GM12878 (cell line): ENCODE measurements around the gene ZSWIM5. TPM values are rescaled to one million over a fixed set of nuclear protein-coding genes. Genes with fewer than 3 reads are reported as not detected.

ENCODE experiments used
- ATAC-seq: fragments of 200-7000 bp; cut with Tn5 transposase; 3 replicates; pipeline ENCODE4 v1.9.1; 2020; ENCODE audit warnings: mild to moderate bottlenecking, moderate library complexity
- BruUV-seq: library from RNA; stranded (reverse); fragments of 400-500 nt; replicated peaks from 2 replicates; lab custom pipeline; 2021; lab: Mats Ljungman, UMichigan
- CTCF ChIA-PET: fragments of 300-600 bp; sonication (Branson Sonifier 250); formaldehyde crosslinking; extraction: SDS; loops from one replicate; lab custom pipeline; 2021; ENCODE audit warnings: inconsistent platforms; lab: Yijun Ruan, JAX
- POLR2A ChIA-PET: fragments of 350-600 bp; formaldehyde crosslinking; extraction: SDS; loops from one replicate; lab custom pipeline; 2021; ENCODE audit warnings: inconsistent platforms; lab: Charles Lee
- RAD21 ChIA-PET: fragments of 300-600 bp; sonication (Branson Sonifier 250); formaldehyde crosslinking; loops from one replicate; lab custom pipeline; 2023; ENCODE audit warnings: antibody characterized with exemption; ENCODE audit not compliant: unreplicated experiment; lab: Charles Lee
- SMC1A ChIA-PET: fragments of 300-600 bp; sonication (Branson Sonifier 250); formaldehyde crosslinking; loops from one replicate; lab custom pipeline; 2023; ENCODE audit not compliant: unreplicated experiment, uncharacterized antibody; lab: Charles Lee
- DNase-seq: peaks from one replicate; pipeline ENCODE4 v3.0.0-alpha.2; 2011; ENCODE audit warnings: low read depth, low spot score
- FAIRE-seq: peaks from 3 replicates; lab custom pipeline; 2011; peaks lifted over from hg19 to GRCh38; lab: Jason Lieb, UNC
- H2AFZ ChIP-seq: 2 replicates; pipeline ENCODE4 v1.6.0; 2011; ENCODE audit warnings: low read depth, low read length, control low read depth; ENCODE audit not compliant: control insufficient read depth
- H3K27ac ChIP-seq: 2 replicates; pipeline ENCODE4 v1.5.1; 2011; ENCODE audit warnings: control low read depth; ENCODE audit not compliant: control insufficient read depth, insufficient read depth
- H3K27me3 ChIP-seq, 2 experiments: replicated peaks in 1 of 2; 2 replicates each; pipeline versions ENCODE4 v1.6.0 to v1.6.1; 2011; ENCODE audit warnings: low read length in 1 of 2; ENCODE audit not compliant: control insufficient read depth in 2 of 2, insufficient read depth in 2 of 2
- H3K36me3 ChIP-seq, 2 experiments: 2 replicates each; pipeline ENCODE4 v1.5.1; 2011; ENCODE audit warnings: low read length in 1 of 2; ENCODE audit not compliant: control insufficient read depth in 2 of 2, insufficient read depth in 2 of 2
- H3K4me1 ChIP-seq: 2 replicates; pipeline ENCODE4 v1.6.1; 2011; ENCODE audit warnings: mild to moderate bottlenecking, low read length, moderate library complexity, mixed read lengths; ENCODE audit not compliant: control insufficient read depth, insufficient read depth
- H3K4me2 ChIP-seq: 2 replicates; pipeline ENCODE4 v1.6.0; 2011; ENCODE audit warnings: control low read depth; ENCODE audit not compliant: control insufficient read depth, insufficient read depth
- H3K4me3 ChIP-seq: fragments of 200-600 bp; sonication (generic); 2 replicates; pipeline ENCODE4 v1.5.1; 2016
- H3K79me2 ChIP-seq: 2 replicates; pipeline ENCODE4 v1.6.0; 2011; ENCODE audit warnings: low read length; ENCODE audit not compliant: control insufficient read depth, insufficient read depth
- H3K9ac ChIP-seq: 2 replicates; pipeline ENCODE4 v1.8.0; 2011; ENCODE audit warnings: low read length, control low read depth, mixed read lengths; ENCODE audit not compliant: control insufficient read depth, insufficient read depth
- H3K9me3 ChIP-seq: replicated peaks from 3 replicates; pipeline ENCODE4 v1.5.1; 2011; ENCODE audit warnings: mild to moderate bottlenecking, low read length; ENCODE audit not compliant: control insufficient read depth, insufficient read depth
- H4K20me1 ChIP-seq: 2 replicates; pipeline ENCODE4 v1.6.0; 2011; ENCODE audit not compliant: control insufficient read depth, insufficient read depth
- ATF2 ChIP-seq: IDR thresholded peaks from 2 replicates; pipeline ENCODE4 v1.6.1; 2012; ENCODE audit warnings: low read length, inconsistent platforms
- BRCA1 ChIP-seq: IDR thresholded peaks from 2 replicates; pipeline ENCODE4 v1.6.1; 2011; ENCODE audit warnings: low read depth, low read length, improper control_type of control experiment
- CREM ChIP-seq: IDR thresholded peaks from 2 replicates; pipeline ENCODE4 v1.6.1; 2014; ENCODE audit warnings: antibody characterized with exemption, low read depth
- EED ChIP-seq: sonication (generic); IDR thresholded peaks from 2 replicates; pipeline ENCODE4 v1.6.1; 2016; ENCODE audit warnings: antibody characterized with exemption, low read depth
- KAT2A ChIP-seq: conservative IDR thresholded peaks from 2 replicates; pipeline ENCODE4 v1.6.1; 2011; ENCODE audit warnings: low read depth, low read length; ENCODE audit not compliant: control insufficient read depth
- KLF5 ChIP-seq: fragments of 450-650 bp; IDR thresholded peaks from 2 replicates; pipeline ENCODE4 v1.6.1; 2014; ENCODE audit warnings: mild to moderate bottlenecking; ENCODE audit not compliant: partially characterized antibody
- MEF2B ChIP-seq: fragments of 450-650 bp; IDR thresholded peaks from 2 replicates; pipeline ENCODE4 v1.6.1; 2018; ENCODE audit warnings: mild to moderate bottlenecking, moderate library complexity; ENCODE audit not compliant: partially characterized antibody, poor library complexity, severe bottlenecking
- USF1 ChIP-seq: IDR thresholded peaks from 2 replicates; pipeline ENCODE4 v1.6.1; 2011; ENCODE audit warnings: borderline replicate concordance, low read depth, mild to moderate bottlenecking, moderate library complexity, mixed read lengths, low read length; ENCODE audit not compliant: insufficient read depth; ENCODE audit errors: extremely low read length
- YY1 ChIP-seq: IDR thresholded peaks from 2 replicates; pipeline ENCODE4 v1.6.1; 2011; ENCODE audit warnings: low read depth, mild to moderate bottlenecking, low read length
- ZNF592 ChIP-seq: fragments of 450-650 bp; IDR thresholded peaks from 2 replicates; pipeline ENCODE4 v1.6.1; 2017; ENCODE audit warnings: mild to moderate bottlenecking, moderate library complexity
- WGBS: methylation state at CpG from one replicate; pipeline ENCODE4 v1.1.6; 2016; ENCODE audit warnings: low lambda C conversion rate; ENCODE audit not compliant: insufficient replicate concordance, insufficient coverage; ENCODE audit errors: missing lambda C conversion rate; 5-methylcytosine and 5-hydroxymethylcytosine counted together
- in situ Hi-C: fragments of 300-500 bp; cut with MboI; formaldehyde crosslinking; loops from 9 replicates; pipeline ENCODE4 v1.14.3; 2018; ENCODE audit warnings: mixed read lengths
- intact Hi-C: fragments of 100-400 bp; cut with micrococcal nuclease; formaldehyde crosslinking; loops from one replicate; pipeline ENCODE4 v1.14.2; 2022; ENCODE audit not compliant: unreplicated experiment
- polyA plus RNA-seq, 11 experiments: library from polyadenylated mRNA; depleted of rRNA in 4 of 11; unstranded in 6 of 11; stranded (reverse) in 5 of 11; fragments of >200 nt; fragmentation: Nextera tagmentation in 4 of 11; fragmentation: Illumina TruSeq in 1 of 11; extraction: Ambion mirVana in 4 of 11; extraction: Trizol in 1 of 11; gene quantifications; 1 replicate in 1 of 11; 2 replicates in 10 of 11; pipeline versions ENCODE4 v1.2.1 to v1.2.3, GENCODE V29; 2011 to 2016; ENCODE audit warnings: inconsistent platforms in 2 of 11, missing spikeins in 2 of 11, low read depth in 1 of 11
- total RNA-seq, 4 experiments: library from RNA; depleted of rRNA in 3 of 4; stranded (reverse); fragments of >200 nt in 3 of 4; fragmentation: Illumina TruSeq in 1 of 4; extraction: Trizol in 1 of 4; gene quantifications; 2 replicates each; pipeline versions ENCODE4 v1.2.1 to v1.2.3, GENCODE V29; 2013 to 2021

Gene ZSWIM5
- total and polyA plus RNA-seq, 10 of the 15 experiments (the other 5 are each of a cell fraction or from before 2014, with no cell fraction given): 0.07 to 0.97 (median 0.34) TPM; not detected in 1

GRCh38 chr1:45200906-45201500 lies 5.4 kb downstream of the ZSWIM5 start:
- no TSS peak for BruUV-seq
- POLR2A ChIA-PET: no interaction called here
- Histone ChIP-seq H3K9me3 (peaks cover 1% of the 10 kb centered on the region; the same call in 1 of the 3 replicates), H2AFZ (no peak overlapping the region), H4K20me1 (no peaks in the 10 kb centered on the region), H3K79me2 (no peaks in the 10 kb centered on the region), H3K4me1 (no peaks in the 10 kb centered on the region), H3K9ac (no peak overlapping the region), H3K27me3 (peaks cover 3 to 7% of the 10 kb centered on the region in 2 experiments), H3K4me3 (no peak overlapping the region), H3K4me2 (no peak overlapping the region), H3K36me3 (no peaks in the 10 kb centered on the region), H3K27ac (no peak overlapping the region)
- TF ChIP-seq EED (no peak), KLF5 (no peak), ATF2 (no peak), CREM (no peak), USF1 (no peak), BRCA1 (no peak), KAT2A (no peak), YY1 (no peak), ZNF592 (no peak), MEF2B (no peak)
- in situ Hi-C loops (no loop called here), intact Hi-C loops (no loop called here)
- no peak for ATAC-seq
- WGBS: 48% methylated on average over 3 of the region's 3 CpGs
- no peak for FAIRE-seq
- CTCF ChIA-PET: interaction anchor here (0.6 kb wide), 1 partner anchor 334 kb away, joined by 3 read pairs; no protein-coding TSS in a partner anchor
- no peak for DNase-seq
- SMC1A ChIA-PET: interaction anchor here (0.7 to 1.4 kb wide), 4 partner anchors 13 to 182 kb away, joined by 3 to 4 read pairs (median 3); no protein-coding TSS in a partner anchor
- RAD21 ChIA-PET: no interaction called here
